H9 (cell line): ENCODE measurements around the gene TMEM132C. TPM values are rescaled to one million over a fixed set of nuclear protein-coding genes. Genes with fewer than 3 reads are reported as not detected.

Experiments
- DNase-seq: peaks from one replicate; pipeline ENCODE4 v3.0.0-alpha.2; 2017
- H2AFZ ChIP-seq: one replicate; pipeline ENCODE4 v1.6.1; 2013; ENCODE audit warnings: mild to moderate bottlenecking, low read length, control low read depth, moderate library complexity
- H2AK5ac ChIP-seq: 2 replicates; pipeline ENCODE4 v1.6.1; 2013; ENCODE audit warnings: low read length, control low read depth, mixed read lengths; ENCODE audit not compliant: insufficient read length
- H2BK120ac ChIP-seq: one replicate; pipeline ENCODE4 v1.6.1; 2013; ENCODE audit warnings: low read depth, mild to moderate bottlenecking, low read length, control low read depth, inconsistent platforms; ENCODE audit not compliant: poor library complexity, severe bottlenecking
- H2BK12ac ChIP-seq: 2 replicates; pipeline ENCODE4 v1.6.1; 2013; ENCODE audit warnings: low read length, control low read depth, mixed read lengths, low read depth; ENCODE audit not compliant: insufficient read length
- H2BK15ac ChIP-seq: 2 replicates; pipeline ENCODE4 v1.6.1; 2013; ENCODE audit warnings: low read depth, low read length, control low read depth
- H2BK20ac ChIP-seq: one replicate; pipeline ENCODE4 v1.6.1; 2013; ENCODE audit warnings: low read depth, mild to moderate bottlenecking, low read length, control low read depth, inconsistent platforms; ENCODE audit not compliant: poor library complexity, severe bottlenecking
- H2BK5ac ChIP-seq: 2 replicates; pipeline ENCODE4 v1.6.1; 2013; ENCODE audit warnings: low read length, control low read depth, mixed read lengths; ENCODE audit not compliant: insufficient read length
- H3K14ac ChIP-seq: 2 replicates; pipeline ENCODE4 v1.6.1; 2013; ENCODE audit warnings: low read length, control low read depth; ENCODE audit not compliant: insufficient read depth
- H3K18ac ChIP-seq: 2 replicates; pipeline ENCODE4 v1.6.1; 2013; ENCODE audit warnings: low read depth, mild to moderate bottlenecking, mixed read lengths, low read length, control low read depth; ENCODE audit not compliant: insufficient read length
- H3K23ac ChIP-seq: 2 replicates; pipeline ENCODE4 v1.6.1; 2013; ENCODE audit warnings: low read length, control low read depth, mixed read lengths, low read depth; ENCODE audit not compliant: insufficient read length
- H3K23me2 ChIP-seq: 2 replicates; pipeline ENCODE4 v1.6.1; 2013; ENCODE audit warnings: low read depth, mild to moderate bottlenecking, mixed read lengths, low read length, control low read depth; ENCODE audit not compliant: insufficient read length, poor library complexity, severe bottlenecking
- H3K27ac ChIP-seq: 2 replicates; pipeline ENCODE4 v1.5.1; 2013; ENCODE audit warnings: low read length, control low read depth, mixed read lengths, low read depth; ENCODE audit not compliant: insufficient read length
- H3K27me3 ChIP-seq: 2 replicates; pipeline ENCODE4 v1.6.1; 2013; ENCODE audit warnings: low read length, control low read depth, inconsistent platforms; ENCODE audit not compliant: insufficient read depth
- H3K4ac ChIP-seq: 2 replicates; pipeline ENCODE4 v1.6.1; 2013; ENCODE audit warnings: low read depth, mild to moderate bottlenecking, control low read depth, inconsistent platforms, low read length, moderate library complexity
- H3K4me1 ChIP-seq: 2 replicates; pipeline ENCODE4 v1.6.1; 2013; ENCODE audit warnings: low read length, control low read depth, inconsistent platforms; ENCODE audit not compliant: insufficient read depth
- H3K4me2 ChIP-seq: 2 replicates; pipeline ENCODE4 v1.6.1; 2013; ENCODE audit warnings: low read length, control low read depth, mixed read lengths; ENCODE audit not compliant: insufficient read length, insufficient read depth
- H3K56ac ChIP-seq: 2 replicates; pipeline ENCODE4 v1.6.1; 2013; ENCODE audit warnings: low read depth, mild to moderate bottlenecking, mixed read lengths, low read length, control low read depth; ENCODE audit not compliant: insufficient read length
- H3K79me1 ChIP-seq: 2 replicates; pipeline ENCODE4 v1.6.1; 2013; ENCODE audit warnings: low read depth, mild to moderate bottlenecking, moderate library complexity, low read length, control low read depth, inconsistent platforms; ENCODE audit not compliant: insufficient read depth, poor library complexity, severe bottlenecking
- H3K79me2 ChIP-seq: 2 replicates; pipeline ENCODE4 v1.6.1; 2013; ENCODE audit warnings: low read length, control low read depth, inconsistent platforms; ENCODE audit not compliant: insufficient read depth
- H3K9ac ChIP-seq: 2 replicates; pipeline ENCODE4 v1.6.1; 2013; ENCODE audit warnings: low read length, control low read depth, mixed read lengths; ENCODE audit not compliant: insufficient read length; ENCODE audit errors: extremely low read depth
- H3K9me3 ChIP-seq: one replicate; pipeline ENCODE4 v1.6.1; 2013; ENCODE audit warnings: low read depth, low read length, inconsistent platforms; ENCODE audit not compliant: control insufficient read depth
- H3T11ph ChIP-seq: one replicate; pipeline ENCODE4 v1.6.1; 2013; ENCODE audit warnings: mild to moderate bottlenecking, low read length, control low read depth, inconsistent platforms
- H4K20me1 ChIP-seq: one replicate; pipeline ENCODE4 v1.6.1; 2013; ENCODE audit not compliant: control insufficient read depth, insufficient read length, insufficient read depth
- H4K5ac ChIP-seq: 2 replicates; pipeline ENCODE4 v1.6.1; 2013; ENCODE audit warnings: low read depth, mild to moderate bottlenecking, mixed read lengths, low read length, control low read depth; ENCODE audit not compliant: insufficient read length
- H4K8ac ChIP-seq: replicated peaks from 2 replicates; pipeline ENCODE4 v1.6.1; 2013; ENCODE audit warnings: low read length, control low read depth, mixed read lengths, low read depth; ENCODE audit not compliant: insufficient read length
- H4K91ac ChIP-seq: 2 replicates; pipeline ENCODE4 v1.6.1; 2013; ENCODE audit warnings: low read depth, mild to moderate bottlenecking, moderate library complexity, mixed read lengths, low read length, control low read depth; ENCODE audit not compliant: insufficient read length
- H3K27ac Mint-ChIP-seq, 3 experiments: 2 replicates in 2 of 3; 3 replicates in 1 of 3; pipeline ENCODE4 v1.8.0; 2020 to 2021; ENCODE audit warnings: mixed read lengths in 3 of 3, mild to moderate bottlenecking in 1 of 3, moderate library complexity in 1 of 3
- H3K27me3 Mint-ChIP-seq: 2 replicates; pipeline ENCODE4 v1.8.0; 2021; ENCODE audit warnings: low read depth, mild to moderate bottlenecking, moderate library complexity, mixed read lengths
- H3K36me3 Mint-ChIP-seq, 3 experiments: 2 replicates in 2 of 3; 3 replicates in 1 of 3; pipeline ENCODE4 v1.8.0; 2020 to 2021; ENCODE audit warnings: low read depth in 3 of 3, mixed read lengths in 3 of 3; ENCODE audit not compliant: insufficient read depth in 1 of 3
- H3K4me1 Mint-ChIP-seq, 2 experiments: 2 replicates each; pipeline ENCODE4 v1.8.0; 2020; ENCODE audit warnings: mixed read lengths in 2 of 2
- H3K4me3 Mint-ChIP-seq, 2 experiments: 2 replicates in 1 of 2; 3 replicates in 1 of 2; pipeline ENCODE4 v1.8.0; 2020 to 2021; ENCODE audit warnings: mild to moderate bottlenecking in 2 of 2, mixed read lengths in 2 of 2, moderate library complexity in 1 of 2
- H3K9me3 Mint-ChIP-seq, 2 experiments: 2 replicates in 1 of 2; 3 replicates in 1 of 2; pipeline ENCODE4 v1.8.0; 2020; ENCODE audit warnings: mild to moderate bottlenecking in 2 of 2, mixed read lengths in 2 of 2, moderate library complexity in 1 of 2
- WGBS: extraction: QIAGEN DNeasy Blood & Tissue Kit; methylation state at CpG from one replicate; pipeline ENCODE4 v1.1.7; 2013; ENCODE audit warnings: missing lambda C conversion rate, low lambda C conversion rate, mixed read lengths; ENCODE audit not compliant: insufficient read length; ENCODE audit errors: extremely low coverage; 5-methylcytosine and 5-hydroxymethylcytosine counted together
- total RNA-seq: library from RNA; stranded (reverse); gene quantifications from 2 replicates; pipeline ENCODE4 v1.2.1, GENCODE V29; 2021
- TF ChIP-seq, protein P1 (sequence below): fragments of 200-600 bp; sonication (generic); conservative IDR thresholded peaks from 3 replicates; pipeline ENCODE4 v1.8.0; 2021; ENCODE audit warnings: antibody characterized with exemption, mild to moderate bottlenecking

TMEM132C gene
- total RNA-seq, 1 experiment from 2014 or later, result 0.22 TPM

DNA sequence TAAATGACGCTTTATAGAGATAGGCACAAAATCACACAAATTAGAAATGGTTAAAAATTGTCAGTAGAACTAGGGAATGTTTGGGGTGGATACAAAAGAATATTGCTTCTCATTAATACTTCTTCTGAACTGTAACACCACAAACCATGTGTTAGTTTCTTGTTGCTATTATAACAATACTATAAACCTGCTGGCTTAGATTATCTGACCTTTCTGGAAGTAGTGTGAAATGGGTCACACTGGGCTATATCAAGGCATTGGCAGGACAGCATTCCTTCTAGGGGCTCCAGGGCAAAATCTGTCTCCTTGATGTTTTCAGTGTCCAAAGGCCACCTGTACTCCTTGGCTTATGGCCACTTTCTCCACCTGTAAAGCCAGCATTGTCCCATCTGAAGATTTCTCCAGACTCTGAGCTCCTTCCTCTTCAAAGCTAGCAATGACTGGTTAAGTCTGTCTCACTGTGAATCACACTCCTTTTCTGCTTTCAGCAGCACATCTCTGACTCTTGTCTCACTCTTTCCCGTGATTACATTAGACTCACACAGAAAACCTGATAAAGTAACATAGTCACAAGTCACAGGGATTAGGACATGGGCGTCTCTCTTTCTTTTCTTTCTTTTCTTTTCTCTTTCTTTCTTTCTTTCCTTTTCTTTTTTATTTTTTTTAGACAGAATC, 470.5 kb downstream of the TMEM132C start:
- Mint-ChIP-seq H3K4me1 (peaks cover 4 to 10% of the 10 kb centered on the region in 2 experiments; a peak in 2 of 4 replicates), H3K9me3 (peaks cover 16 to 18% of the 10 kb centered on the region in 2 experiments), H3K36me3 (peaks cover 8 to 12% (median 11%) of the 10 kb centered on the region in 3 experiments), H3K4me3 (no peak overlapping the region), H3K27ac (no peak overlapping the region), H3K27me3 (peaks cover 20% of the 10 kb centered on the region)
- WGBS, result no CpG with 5 or more reads among the region's 3 CpGs
- Histone ChIP-seq H2AFZ (no peak overlapping the region), H3K56ac (no peak overlapping the region), H3K4me2 (no peak overlapping the region), H4K5ac (no peak overlapping the region), H3K79me2 (no peaks in the 10 kb centered on the region), H3K27me3 (no peaks in the 10 kb centered on the region), H2BK5ac (no peak overlapping the region), H3K79me1 (no peaks in the 10 kb centered on the region), H3K4me1 (no peaks in the 10 kb centered on the region), H2BK20ac (no peak overlapping the region), H2BK120ac (no peak overlapping the region), H3K18ac (no peak overlapping the region), H2AK5ac (no peak overlapping the region), H2BK12ac (no peak overlapping the region), H3K14ac (no peak overlapping the region), H3K27ac (no peak overlapping the region), H3K9ac (no peak overlapping the region), H3K9me3 (no peaks in the 10 kb centered on the region), H2BK15ac (no peak overlapping the region), H4K8ac (no peak overlapping the region), H4K20me1 (no peaks in the 10 kb centered on the region), H3T11ph (no peak overlapping the region), H3K23me2 (no peaks in the 10 kb centered on the region), H4K91ac (no peak overlapping the region), H3K23ac (no peak overlapping the region), H3K4ac (no peak overlapping the region)
- TF ChIP-seq, protein P1, sequence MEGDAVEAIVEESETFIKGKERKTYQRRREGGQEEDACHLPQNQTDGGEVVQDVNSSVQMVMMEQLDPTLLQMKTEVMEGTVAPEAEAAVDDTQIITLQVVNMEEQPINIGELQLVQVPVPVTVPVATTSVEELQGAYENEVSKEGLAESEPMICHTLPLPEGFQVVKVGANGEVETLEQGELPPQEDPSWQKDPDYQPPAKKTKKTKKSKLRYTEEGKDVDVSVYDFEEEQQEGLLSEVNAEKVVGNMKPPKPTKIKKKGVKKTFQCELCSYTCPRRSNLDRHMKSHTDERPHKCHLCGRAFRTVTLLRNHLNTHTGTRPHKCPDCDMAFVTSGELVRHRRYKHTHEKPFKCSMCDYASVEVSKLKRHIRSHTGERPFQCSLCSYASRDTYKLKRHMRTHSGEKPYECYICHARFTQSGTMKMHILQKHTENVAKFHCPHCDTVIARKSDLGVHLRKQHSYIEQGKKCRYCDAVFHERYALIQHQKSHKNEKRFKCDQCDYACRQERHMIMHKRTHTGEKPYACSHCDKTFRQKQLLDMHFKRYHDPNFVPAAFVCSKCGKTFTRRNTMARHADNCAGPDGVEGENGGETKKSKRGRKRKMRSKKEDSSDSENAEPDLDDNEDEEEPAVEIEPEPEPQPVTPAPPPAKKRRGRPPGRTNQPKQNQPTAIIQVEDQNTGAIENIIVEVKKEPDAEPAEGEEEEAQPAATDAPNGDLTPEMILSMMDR, result no peak
- no peak for DNase-seq
